GM13976 (cell line): Measurements from ENCODE around the gene PLEKHF1.
A peak's percentile ranks its signal among the peaks of the same experiment; 100 is the strongest.

Experiments used
- DNase-seq: peaks from one replicate; pipeline ENCODE4 v3.0.0; 2012; ENCODE audit warnings: low spot score
- in situ Hi-C: fragments of 300-500 bp; cut with MboI; formaldehyde crosslinking; loops from one replicate; pipeline ENCODE4 v1.12.0; 2022; ENCODE audit warnings: low sequenced_read_pairs, mixed read lengths, inconsistent platforms; ENCODE audit not compliant: unreplicated experiment
- TF ChIP-seq, protein P1 (sequence below): IDR thresholded peaks from 2 replicates; pipeline ENCODE4 v1.5.1; 2012; ENCODE audit warnings: borderline replicate concordance, mild to moderate bottlenecking; ENCODE audit not compliant: insufficient read depth; ENCODE audit errors: extremely low read depth, missing control alignments, control extremely low read depth

Gene PLEKHF1

GRCh38 chr19:29697523-29698261 lies 32.4 kb downstream of the PLEKHF1 start:
- DNase-seq = no peak
- TF ChIP-seq, protein P1, sequence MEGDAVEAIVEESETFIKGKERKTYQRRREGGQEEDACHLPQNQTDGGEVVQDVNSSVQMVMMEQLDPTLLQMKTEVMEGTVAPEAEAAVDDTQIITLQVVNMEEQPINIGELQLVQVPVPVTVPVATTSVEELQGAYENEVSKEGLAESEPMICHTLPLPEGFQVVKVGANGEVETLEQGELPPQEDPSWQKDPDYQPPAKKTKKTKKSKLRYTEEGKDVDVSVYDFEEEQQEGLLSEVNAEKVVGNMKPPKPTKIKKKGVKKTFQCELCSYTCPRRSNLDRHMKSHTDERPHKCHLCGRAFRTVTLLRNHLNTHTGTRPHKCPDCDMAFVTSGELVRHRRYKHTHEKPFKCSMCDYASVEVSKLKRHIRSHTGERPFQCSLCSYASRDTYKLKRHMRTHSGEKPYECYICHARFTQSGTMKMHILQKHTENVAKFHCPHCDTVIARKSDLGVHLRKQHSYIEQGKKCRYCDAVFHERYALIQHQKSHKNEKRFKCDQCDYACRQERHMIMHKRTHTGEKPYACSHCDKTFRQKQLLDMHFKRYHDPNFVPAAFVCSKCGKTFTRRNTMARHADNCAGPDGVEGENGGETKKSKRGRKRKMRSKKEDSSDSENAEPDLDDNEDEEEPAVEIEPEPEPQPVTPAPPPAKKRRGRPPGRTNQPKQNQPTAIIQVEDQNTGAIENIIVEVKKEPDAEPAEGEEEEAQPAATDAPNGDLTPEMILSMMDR = no peak
- in situ Hi-C loops = no loop called here

GRCh38 chr19:29699861-29700260 lies 34.6 kb downstream of the PLEKHF1 start:
- in situ Hi-C loops = no loop called here
- TF ChIP-seq, protein P1 = no peak
- DNase-seq = no peak

DNA sequence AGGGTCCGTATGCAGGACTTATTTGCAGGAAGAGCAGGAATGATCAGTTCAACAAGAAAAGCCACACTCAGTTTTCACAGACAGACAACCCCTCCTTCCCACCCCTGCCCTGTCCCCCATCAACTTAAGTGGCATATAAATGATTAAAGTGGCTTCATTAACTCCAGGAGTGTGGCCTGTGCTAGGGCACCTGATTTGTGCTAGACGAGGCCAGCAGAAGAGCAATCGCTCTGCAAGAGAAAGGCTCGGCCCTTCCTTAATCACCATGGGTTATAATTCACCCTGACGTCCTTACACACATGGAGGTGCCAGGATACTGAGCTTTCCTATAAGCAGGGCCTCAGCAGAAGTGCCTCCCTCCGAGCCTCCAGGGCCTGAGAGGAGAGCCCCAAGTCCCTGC lies 35.2 kb downstream of the PLEKHF1 start:
- in situ Hi-C loops = no loop called here
- TF ChIP-seq, protein P1 = no peak
- no peak for DNase-seq

DNA sequence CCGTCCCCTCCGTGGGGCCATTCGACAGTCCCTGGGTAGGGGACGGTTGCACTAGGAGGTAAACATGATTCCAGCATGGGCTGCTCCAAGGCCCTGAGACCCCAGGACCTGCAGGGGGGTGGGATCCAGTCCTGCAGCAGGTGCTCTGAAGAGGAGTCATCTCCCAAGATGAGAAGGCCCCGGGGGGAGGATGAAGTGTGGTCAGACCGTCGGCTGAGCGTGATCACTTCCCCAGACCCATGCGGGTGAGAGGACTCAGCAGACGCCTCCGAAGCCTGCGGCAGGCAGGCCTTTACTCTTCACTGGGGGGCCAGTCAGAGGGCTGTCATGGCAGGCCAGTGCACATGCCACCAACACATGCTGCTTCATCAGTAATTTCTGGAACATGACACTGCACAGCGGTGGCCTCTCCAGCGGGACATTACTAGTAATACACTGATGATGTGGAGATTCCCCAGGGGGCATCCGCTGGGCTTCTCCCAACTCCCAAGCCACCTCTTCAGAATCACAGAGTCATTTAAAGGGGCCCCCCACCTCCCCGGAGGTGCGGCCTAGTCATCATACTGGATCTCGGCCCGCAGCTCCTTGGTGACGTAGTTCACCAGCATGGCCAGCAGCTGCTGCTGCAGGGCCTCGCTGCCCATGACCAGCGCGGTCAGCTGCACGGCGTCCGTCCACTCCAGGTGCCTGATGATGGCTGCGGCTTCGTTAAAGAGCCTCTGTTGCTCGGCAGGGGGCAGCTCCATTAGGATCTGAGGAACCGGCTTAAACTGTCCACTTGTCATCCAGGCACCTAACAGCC lies 37.1 kb downstream of the PLEKHF1 start:
- DNase-seq = no peak
- TF ChIP-seq, protein P1 = no peak
- in situ Hi-C loops = no loop called here

- TF ChIP-seq, protein P1 = no peak
- no peak for DNase-seq
- in situ Hi-C loops = no loop called here
Observed at GRCh38 chr19:29702963-29703320, 37.7 kb downstream of the PLEKHF1 start.

- peak; percentile 66 for DNase-seq
- in situ Hi-C loops = no loop called here
- TF ChIP-seq, protein P1 = no peak
Observed at GRCh38 chr19:29704562-29705558, 39.6 kb downstream of the PLEKHF1 start.
